HEK293 (cell line): ENCODE results near the gene DENND10.

ENCODE experiments used
- EGR2 ChIP-seq: fragments of 450-650 bp; formaldehyde crosslinking; IDR thresholded peaks from 2 replicates; pipeline ENCODE4 v1.5.1; 2016; ENCODE audit warnings: low read depth, missing biosample characterization, missing genetic modification characterization
- GLIS2 ChIP-seq: fragments of 450-650 bp; formaldehyde crosslinking; IDR thresholded peaks from 2 replicates; pipeline ENCODE4 v1.5.1; 2016; ENCODE audit warnings: missing biosample characterization, missing genetic modification characterization
- KLF16 ChIP-seq: fragments of 450-650 bp; formaldehyde crosslinking; IDR thresholded peaks from 2 replicates; pipeline ENCODE4 v1.5.1; 2017; ENCODE audit warnings: missing biosample characterization, missing genetic modification characterization
- KLF8 ChIP-seq: fragments of 450-650 bp; formaldehyde crosslinking; IDR thresholded peaks from 2 replicates; pipeline ENCODE4 v1.5.1; 2016; ENCODE audit warnings: missing biosample characterization, missing genetic modification characterization
- OSR2 ChIP-seq: fragments of 450-650 bp; formaldehyde crosslinking; IDR thresholded peaks from 2 replicates; pipeline ENCODE4 v1.5.1; 2016; ENCODE audit warnings: missing biosample characterization, missing genetic modification characterization
- PRDM10 ChIP-seq: fragments of 450-650 bp; formaldehyde crosslinking; IDR thresholded peaks from 2 replicates; pipeline ENCODE4 v1.5.1; 2016; ENCODE audit warnings: missing biosample characterization, missing genetic modification characterization
- SALL2 ChIP-seq: fragments of 450-650 bp; formaldehyde crosslinking; IDR thresholded peaks from 2 replicates; pipeline ENCODE4 v1.5.0; 2017; ENCODE audit warnings: missing biosample characterization, mild to moderate bottlenecking, missing genetic modification characterization, borderline replicate concordance
- ZFP41 ChIP-seq: fragments of 450-650 bp; formaldehyde crosslinking; IDR thresholded peaks from 2 replicates; pipeline ENCODE4 v1.5.1; 2016; ENCODE audit warnings: missing biosample characterization, missing genetic modification characterization, borderline replicate concordance
- ZNF10 ChIP-seq: fragments of 450-650 bp; formaldehyde crosslinking; IDR thresholded peaks from 2 replicates; pipeline ENCODE4 v1.5.1; 2017; ENCODE audit warnings: missing biosample characterization, missing genetic modification characterization
- ZNF2 ChIP-seq: fragments of 450-650 bp; formaldehyde crosslinking; IDR thresholded peaks from 2 replicates; pipeline ENCODE4 v1.5.1; 2016; ENCODE audit warnings: missing biosample characterization, missing genetic modification characterization
- ZNF24 ChIP-seq: fragments of 450-650 bp; formaldehyde crosslinking; IDR thresholded peaks from 2 replicates; pipeline ENCODE4 v1.5.1; 2016; ENCODE audit warnings: missing biosample characterization, missing genetic modification characterization
- ZNF26 ChIP-seq: fragments of 450-650 bp; formaldehyde crosslinking; IDR thresholded peaks from 2 replicates; pipeline ENCODE4 v1.5.1; 2016; ENCODE audit warnings: missing biosample characterization, missing genetic modification characterization
- ZNF335 ChIP-seq: fragments of 450-650 bp; formaldehyde crosslinking; conservative IDR thresholded peaks from 2 replicates; pipeline ENCODE4 v1.5.1; 2016; ENCODE audit warnings: missing biosample characterization, missing genetic modification characterization
- ZNF341 ChIP-seq: fragments of 450-650 bp; formaldehyde crosslinking; IDR thresholded peaks from 2 replicates; pipeline ENCODE4; 2016; ENCODE audit warnings: low read depth, missing biosample characterization, missing genetic modification characterization
- ZNF362 ChIP-seq: fragments of 450-650 bp; formaldehyde crosslinking; IDR thresholded peaks from 2 replicates; pipeline ENCODE4 v1.5.1; 2016; ENCODE audit warnings: missing biosample characterization, missing genetic modification characterization
- ZNF37A ChIP-seq: fragments of 450-650 bp; IDR thresholded peaks from 2 replicates; pipeline ENCODE4 v1.5.1; 2018; ENCODE audit warnings: missing biosample characterization, missing genetic modification characterization
- ZNF426 ChIP-seq: fragments of 450-650 bp; formaldehyde crosslinking; IDR thresholded peaks from 2 replicates; pipeline ENCODE4 v1.5.1; 2017; ENCODE audit warnings: missing biosample characterization, missing genetic modification characterization, mild to moderate bottlenecking, inconsistent platforms, moderate library complexity
- ZNF513 ChIP-seq: fragments of 450-650 bp; IDR thresholded peaks from 2 replicates; pipeline ENCODE4 v1.5.1; 2018; ENCODE audit warnings: missing biosample characterization, missing genetic modification characterization
- ZNF514 ChIP-seq: fragments of 450-650 bp; formaldehyde crosslinking; IDR thresholded peaks from 2 replicates; pipeline ENCODE4 v1.5.1; 2016; ENCODE audit warnings: missing biosample characterization, missing genetic modification characterization
- ZNF518A ChIP-seq: fragments of 450-650 bp; formaldehyde crosslinking; conservative IDR thresholded peaks from 2 replicates; pipeline ENCODE4 v1.5.1; 2016; ENCODE audit warnings: low read depth, missing biosample characterization, missing genetic modification characterization
- ZNF544 ChIP-seq: fragments of 450-650 bp; formaldehyde crosslinking; IDR thresholded peaks from 2 replicates; pipeline ENCODE4 v1.5.0; 2017; ENCODE audit warnings: missing biosample characterization, missing genetic modification characterization
- ZNF555 ChIP-seq: fragments of 450-650 bp; formaldehyde crosslinking; conservative IDR thresholded peaks from 2 replicates; pipeline ENCODE4 v1.5.1; 2017; ENCODE audit warnings: missing biosample characterization, mild to moderate bottlenecking, missing genetic modification characterization, inconsistent platforms
- ZNF560 ChIP-seq: fragments of 450-650 bp; formaldehyde crosslinking; IDR thresholded peaks from 2 replicates; pipeline ENCODE4 v1.5.1; 2017; ENCODE audit warnings: missing biosample characterization, missing genetic modification characterization, borderline replicate concordance
- ZSCAN18 ChIP-seq: fragments of 450-650 bp; formaldehyde crosslinking; IDR thresholded peaks from 2 replicates; pipeline ENCODE4 v1.5.1; 2016; ENCODE audit warnings: missing biosample characterization, missing genetic modification characterization

Gene DENND10

GRCh38 chr10:119079599-119080520 lies 24.1 kb upstream of the DENND10 start (continued):
- TF ChIP-seq ZNF24 (tag by site-specific recombination), result no peak
- no peak for TF ChIP-seq ZNF555 (tag by site-specific recombination)
- no peak for TF ChIP-seq ZNF26
- TF ChIP-seq KLF16, result peak; percentile 81
- TF ChIP-seq SALL2 (tag by site-specific recombination), result no peak
- TF ChIP-seq ZNF335, result peak; percentile 75
- TF ChIP-seq ZNF544 (tag by site-specific recombination), result no peak
- TF ChIP-seq ZNF2 (tag by site-specific recombination), result no peak
- no peak for TF ChIP-seq ZNF560
- TF ChIP-seq EGR2 (tag by site-specific recombination), result peak; percentile 78
- TF ChIP-seq OSR2 (tag by site-specific recombination), result no peak
- no peak for TF ChIP-seq ZNF362 (tag by site-specific recombination)
- peak; percentile 55 for TF ChIP-seq ZNF341 (tag by site-specific recombination)
- TF ChIP-seq ZNF426 (tag by site-specific recombination), result no peak
- no peak for TF ChIP-seq PRDM10
- no peak for TF ChIP-seq ZNF514 (tag by site-specific recombination)
- no peak for TF ChIP-seq ZFP41 (tag by site-specific recombination)
- TF ChIP-seq ZNF518A, result no peak
- no peak for TF ChIP-seq KLF8
- TF ChIP-seq ZSCAN18 (tag by site-specific recombination), result no peak
- no peak for TF ChIP-seq ZNF37A (tag by site-specific recombination)
- peak; percentile 92 for TF ChIP-seq GLIS2 (tag by site-specific recombination)
- TF ChIP-seq ZNF10 (tag by site-specific recombination), result no peak
- no peak for TF ChIP-seq ZNF513
